HFF-Myc (cell line): ENCODE results near the gene JDP2.

Experiments used
- DNase-seq: peaks from one replicate; pipeline ENCODE4 v3.0.0-alpha.2; 2011; ENCODE audit warnings: low read depth; ENCODE audit errors: extremely low read depth
- H3K4me3 ChIP-seq: replicated peaks from 2 replicates; pipeline ENCODE4 v1.5.1; 2011; ENCODE audit warnings: low read depth, mild to moderate bottlenecking, control low read depth, low read length
- CTCF ChIP-seq: IDR thresholded peaks from 2 replicates; pipeline ENCODE4 v1.5.1; 2012; ENCODE audit warnings: mild to moderate bottlenecking, low read depth, low read length, control low read depth; ENCODE audit errors: missing control alignments

The JDP2 gene

DNA sequence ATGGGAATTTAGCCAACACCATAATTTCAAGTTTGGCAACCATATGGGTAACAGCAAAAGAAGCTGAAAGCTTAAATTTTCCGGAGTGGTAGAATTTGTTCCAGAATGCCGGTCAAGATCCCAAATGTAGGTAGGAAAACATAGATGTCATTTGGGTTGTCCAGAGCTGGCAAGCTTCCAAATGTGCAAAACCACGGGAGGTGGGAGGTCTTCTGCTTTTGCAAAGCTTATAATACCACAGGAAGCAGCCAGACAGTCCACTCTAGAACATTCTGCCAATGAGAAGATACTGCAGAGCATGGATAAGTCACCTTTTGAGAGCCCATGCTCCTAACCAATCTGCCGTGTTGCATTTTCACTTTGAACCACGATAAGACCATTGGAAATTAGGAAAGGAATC, 68.1 kb downstream of the JDP2 start:
- DNase-seq, result no peak
- no peak for TF ChIP-seq CTCF
- H3K4me3 ChIP-seq, result no peak overlapping the region

- DNase-seq, result no peak
- no peak overlapping the region for H3K4me3 ChIP-seq
- TF ChIP-seq CTCF, result no peak
These were observed 68.9 kb downstream of the JDP2 start for GRCh38 chr14:75496755-75497154.

DNA sequence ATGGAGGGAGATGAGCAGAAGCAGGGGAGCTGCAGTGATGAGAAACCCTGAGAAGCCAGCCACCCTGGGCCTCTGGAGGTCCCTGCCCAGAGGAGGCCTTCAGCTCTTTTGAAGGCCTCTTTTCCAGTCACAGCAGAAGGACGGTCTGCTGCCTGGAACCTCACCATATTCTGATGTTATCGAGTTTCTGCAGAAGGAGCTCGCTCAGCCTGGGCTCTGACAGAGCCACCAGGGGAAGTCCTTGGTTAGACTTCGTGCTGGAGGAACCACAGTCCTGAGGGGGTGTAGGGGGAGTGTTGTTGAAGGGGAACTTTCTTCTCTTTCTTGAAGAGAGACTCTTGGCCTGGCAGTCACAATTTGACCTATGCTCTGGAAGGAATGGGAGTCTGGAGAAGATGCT, 69.4 kb downstream of the JDP2 start:
- DNase-seq, result no peak
- no peak for TF ChIP-seq CTCF
- no peak overlapping the region for H3K4me3 ChIP-seq

- no peak for DNase-seq
- no peak overlapping the region for H3K4me3 ChIP-seq
- no peak for TF ChIP-seq CTCF
These were observed 69.9 kb downstream of the JDP2 start for GRCh38 chr14:75497701-75498100.

DNA sequence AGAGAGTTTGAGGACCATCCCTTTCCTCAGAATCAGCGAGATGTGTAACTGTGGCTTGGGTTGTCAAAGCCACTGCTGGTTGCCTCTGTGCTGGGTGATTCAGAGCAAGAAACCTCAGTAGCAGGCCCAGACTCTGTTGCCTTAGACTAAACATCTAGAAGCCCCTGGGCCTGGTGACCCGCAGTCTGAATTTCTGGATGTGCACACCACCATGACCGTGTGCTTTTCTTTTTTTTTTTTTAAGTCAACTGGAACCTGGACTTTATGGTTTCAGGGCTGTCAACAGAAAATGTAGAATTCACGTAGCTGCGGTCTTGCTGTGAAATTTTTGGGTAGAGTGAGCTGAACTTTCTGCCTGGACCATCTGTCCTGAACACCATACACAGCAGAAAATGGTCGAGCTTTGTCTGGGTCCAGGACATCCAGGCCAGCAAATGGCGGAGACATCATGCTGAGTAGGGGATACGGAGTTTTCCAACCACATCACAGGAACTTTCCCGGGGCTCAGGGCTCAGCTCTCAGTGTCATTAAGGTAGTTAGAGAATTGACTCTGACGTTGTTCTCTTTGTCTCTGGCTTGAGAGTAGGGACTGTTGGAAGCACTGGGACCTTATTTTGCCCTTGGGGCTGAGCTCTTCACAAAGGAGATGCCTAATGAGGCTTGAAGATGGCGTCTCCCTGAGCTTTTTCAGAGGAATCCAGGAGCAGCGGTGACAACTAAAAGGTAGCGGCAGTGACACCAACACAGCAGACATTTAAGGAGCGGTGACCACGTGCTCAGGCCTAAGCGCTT, 71.5 kb downstream of the JDP2 start:
- no peak for DNase-seq
- no peak overlapping the region for H3K4me3 ChIP-seq
- no peak for TF ChIP-seq CTCF

DNA sequence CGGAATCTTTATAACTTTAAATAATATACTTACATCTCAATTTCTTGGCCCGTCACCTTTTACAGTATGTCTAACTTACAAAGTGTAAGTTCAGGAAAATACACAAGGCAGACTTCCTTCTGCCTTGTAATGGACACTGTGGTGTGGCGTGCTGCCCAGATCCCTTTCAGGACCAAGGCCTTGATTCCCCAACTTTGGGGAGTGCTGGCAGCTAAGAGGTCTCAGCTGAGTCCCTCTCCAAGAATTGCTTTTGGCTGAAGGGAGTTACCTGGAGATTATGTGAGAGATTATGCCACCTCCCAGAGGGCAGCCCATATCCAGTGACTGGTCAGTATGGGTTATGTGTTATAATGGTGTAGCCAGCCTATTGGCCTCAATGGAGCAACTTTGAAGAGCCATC, 73.3 kb downstream of the JDP2 start:
- no peak for DNase-seq
- no peak for TF ChIP-seq CTCF
- H3K4me3 ChIP-seq, result no peak overlapping the region

- DNase-seq, result no peak
- no peak for TF ChIP-seq CTCF
- H3K4me3 ChIP-seq, result no peak overlapping the region
These were observed 76.6 kb downstream of the JDP2 start for GRCh38 chr14:75504411-75504810.
